ENCODE measurements around the gene GJC1.

DNA sequence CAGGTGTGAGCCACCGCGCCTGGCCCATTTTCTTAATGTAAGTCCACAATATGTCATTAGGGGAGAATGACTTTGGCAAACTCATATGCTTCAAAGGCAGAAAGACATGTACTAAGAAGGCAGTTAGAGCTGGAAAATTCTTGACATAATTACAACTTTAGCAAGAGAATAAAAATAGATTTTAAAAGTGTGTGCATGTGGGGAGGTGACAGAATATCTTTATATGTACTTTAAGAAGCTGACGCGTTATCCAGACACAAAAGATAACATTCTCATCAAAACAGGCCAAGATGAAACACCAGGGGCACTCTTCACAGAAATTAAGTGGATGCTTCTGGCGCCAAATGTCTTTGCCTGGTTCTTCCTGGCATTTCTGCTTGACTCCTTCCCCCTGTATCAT is 28.2 kb downstream of the GJC1 start:
- TF ChIP-seq, protein P1, sequence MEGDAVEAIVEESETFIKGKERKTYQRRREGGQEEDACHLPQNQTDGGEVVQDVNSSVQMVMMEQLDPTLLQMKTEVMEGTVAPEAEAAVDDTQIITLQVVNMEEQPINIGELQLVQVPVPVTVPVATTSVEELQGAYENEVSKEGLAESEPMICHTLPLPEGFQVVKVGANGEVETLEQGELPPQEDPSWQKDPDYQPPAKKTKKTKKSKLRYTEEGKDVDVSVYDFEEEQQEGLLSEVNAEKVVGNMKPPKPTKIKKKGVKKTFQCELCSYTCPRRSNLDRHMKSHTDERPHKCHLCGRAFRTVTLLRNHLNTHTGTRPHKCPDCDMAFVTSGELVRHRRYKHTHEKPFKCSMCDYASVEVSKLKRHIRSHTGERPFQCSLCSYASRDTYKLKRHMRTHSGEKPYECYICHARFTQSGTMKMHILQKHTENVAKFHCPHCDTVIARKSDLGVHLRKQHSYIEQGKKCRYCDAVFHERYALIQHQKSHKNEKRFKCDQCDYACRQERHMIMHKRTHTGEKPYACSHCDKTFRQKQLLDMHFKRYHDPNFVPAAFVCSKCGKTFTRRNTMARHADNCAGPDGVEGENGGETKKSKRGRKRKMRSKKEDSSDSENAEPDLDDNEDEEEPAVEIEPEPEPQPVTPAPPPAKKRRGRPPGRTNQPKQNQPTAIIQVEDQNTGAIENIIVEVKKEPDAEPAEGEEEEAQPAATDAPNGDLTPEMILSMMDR (IDR thresholded peaks at IDR 0.05; ENCODE audit: extremely low read depth in 1 of 2, insufficient read depth in 1 of 2, low read depth in 1 of 2, low read length in 2 of 2): no peak
- TF ChIP-seq POLR2AphosphoS5 (IDR thresholded peaks at IDR 0.05; ENCODE audit: insufficient read depth, low read depth, low read length): no peak
- TF ChIP-seq, protein P2, sequence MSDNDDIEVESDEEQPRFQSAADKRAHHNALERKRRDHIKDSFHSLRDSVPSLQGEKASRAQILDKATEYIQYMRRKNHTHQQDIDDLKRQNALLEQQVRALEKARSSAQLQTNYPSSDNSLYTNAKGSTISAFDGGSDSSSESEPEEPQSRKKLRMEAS (IDR thresholded peaks at IDR 0.05; ENCODE audit: insufficient read depth, insufficient read length): no peak
